Astrocyte of the hippocampus (primary cell): ENCODE measurements around the gene STYX.

ENCODE experiments used
- DNase-seq: peaks from one replicate; pipeline ENCODE4 v3.0.0; 2011; ENCODE audit warnings: low read depth, low spot score

STYX gene

GRCh38 chr14:52790011-52790755, 60.2 kb downstream of the STYX start:
- DNase-seq = peak; percentile 32

GRCh38 chr14:52790756-52791222, 60.8 kb downstream of the STYX start:
- no peak for DNase-seq

GRCh38 chr14:52791223-52792096, 61.5 kb downstream of the STYX start, which contains the start of gene GNPNAT1:
GNPNAT1 (minus strand) TSS chr14:52791607; CDS start chr14:52784650, 6,957 bp downstream.
- peak; percentile 95 for DNase-seq

- no peak for DNase-seq
Observed at GRCh38 chr14:52792097-52792415, 62.1 kb downstream of the STYX start.

GRCh38 chr14:52793061-52793460, 63.1 kb downstream of the STYX start:
- DNase-seq = no peak

GRCh38 chr14:52797653-52798052, 67.7 kb downstream of the STYX start:
- no peak for DNase-seq

- DNase-seq = no peak
Observed at GRCh38 chr14:52798826-52799225, 68.9 kb downstream of the STYX start.

- peak; percentile 78 for DNase-seq
Observed at GRCh38 chr14:52801014-52801712, 71.2 kb downstream of the STYX start.

GRCh38 chr14:52802597-52802996, 72.6 kb downstream of the STYX start:
- peak; percentile 25 for DNase-seq

GRCh38 chr14:52806115-52806514, 76.1 kb downstream of the STYX start:
- DNase-seq = no peak

GRCh38 chr14:52808101-52808500, 78.1 kb downstream of the STYX start:
- DNase-seq = no peak

GRCh38 chr14:52821805-52822250, 91.9 kb downstream of the STYX start:
- no peak for DNase-seq

GRCh38 chr14:52824462-52824861, 94.5 kb downstream of the STYX start:
- no peak for DNase-seq
